H1 (cell line): Measurements from ENCODE around the gene POU3F2. TPM values are rescaled to one million over a fixed set of nuclear protein-coding genes. Genes with fewer than 3 reads are reported as not detected.

Source experiments
- CTCF ChIA-PET: fragments of 300-600 bp; sonication (Branson Sonifier 250); formaldehyde crosslinking; loops from one replicate; lab custom pipeline; 2021; ENCODE audit not compliant: partially characterized antibody; lab: Charles Lee
- POLR2A ChIA-PET: fragments of 300-600 bp; sonication (Branson Sonifier 250); formaldehyde crosslinking; loops from one replicate; lab custom pipeline; 2021; ENCODE audit warnings: inconsistent platforms; ENCODE audit not compliant: partially characterized antibody; lab: Charles Lee
- DNase-seq, 2 experiments: peaks; one replicate each; pipeline versions ENCODE4 v3.0.0 to v3.0.0-alpha.2; 2010 to 2022; ENCODE audit warnings: low spot score in 2 of 2, low read depth in 1 of 2, mixed read lengths in 1 of 2
- FAIRE-seq: peaks from 2 replicates; lab custom pipeline; 2011; peaks lifted over from hg19 to GRCh38; lab: Jason Lieb, UNC
- H2AFZ ChIP-seq: 2 replicates; pipeline ENCODE4 v1.8.1; 2012; ENCODE audit warnings: low read length, inconsistent platforms
- H2AK5ac ChIP-seq: 2 replicates; pipeline ENCODE4 v1.6.1; 2013; ENCODE audit warnings: low read depth, low read length
- H2BK120ac ChIP-seq: replicated peaks from 2 replicates; pipeline ENCODE3; 2013; ENCODE audit warnings: low read depth, low read length, inconsistent platforms
- H2BK12ac ChIP-seq: 2 replicates; pipeline ENCODE4 v1.6.1; 2013; ENCODE audit warnings: low read depth, low read length
- H2BK15ac ChIP-seq: 2 replicates; pipeline ENCODE4 v1.6.1; 2013; ENCODE audit warnings: low read length
- H2BK20ac ChIP-seq: 2 replicates; pipeline ENCODE4 v1.6.1; 2013; ENCODE audit warnings: low read length
- H2BK5ac ChIP-seq: 2 replicates; pipeline ENCODE4 v1.6.1; 2013; ENCODE audit warnings: low read depth, low read length
- H3K14ac ChIP-seq: 2 replicates; pipeline ENCODE4 v1.6.1; 2013; ENCODE audit warnings: inconsistent platforms; ENCODE audit not compliant: insufficient read length
- H3K18ac ChIP-seq: 2 replicates; pipeline ENCODE4 v1.6.1; 2013; ENCODE audit warnings: low read length; ENCODE audit errors: extremely low read depth
- H3K23ac ChIP-seq: 2 replicates; pipeline ENCODE4 v1.6.1; 2013; ENCODE audit warnings: inconsistent platforms; ENCODE audit not compliant: insufficient read length
- H3K23me2 ChIP-seq: 2 replicates; pipeline ENCODE4 v1.6.1; 2013; ENCODE audit warnings: low read depth, low read length
- H3K27ac ChIP-seq: 2 replicates; pipeline ENCODE4 v1.6.1; 2011; ENCODE audit warnings: low read depth, low read length, inconsistent platforms
- H3K27me3 ChIP-seq, 4 experiments: replicated peaks in 1 of 4; 1 replicate in 1 of 4; 2 replicates in 3 of 4; pipeline versions ENCODE4 v1.6.1 to v1.8.1; 2011 to 2013; ENCODE audit warnings: low read length in 3 of 4, mild to moderate bottlenecking in 3 of 4, inconsistent platforms in 2 of 4, mixed read lengths in 2 of 4, moderate library complexity in 1 of 4; ENCODE audit not compliant: control insufficient read depth in 3 of 4, insufficient read depth in 3 of 4; ENCODE audit errors: extremely low read depth in 1 of 4
- H3K36me3 ChIP-seq, 4 experiments: 2 replicates each; pipeline versions ENCODE4 v1.6.1 to v1.8.1; 2011 to 2013; ENCODE audit warnings: mild to moderate bottlenecking in 4 of 4, low read length in 3 of 4, moderate library complexity in 2 of 4, control low read depth in 1 of 4, inconsistent platforms in 1 of 4; ENCODE audit not compliant: insufficient read depth in 4 of 4, control insufficient read depth in 2 of 4
- H3K4ac ChIP-seq: replicated peaks from 2 replicates; pipeline ENCODE3; 2013; ENCODE audit warnings: low read length, low read depth, mixed read lengths, inconsistent platforms; ENCODE audit not compliant: insufficient read length
- H3K4me1 ChIP-seq, 4 experiments: replicated peaks in 1 of 4; 1 replicate in 1 of 4; 2 replicates in 3 of 4; pipeline versions ENCODE4 v1.6.1 to v1.8.1; 2011 to 2013; ENCODE audit warnings: low read length in 3 of 4, inconsistent platforms in 2 of 4, mixed read lengths in 1 of 4; ENCODE audit not compliant: insufficient read depth in 4 of 4, control insufficient read depth in 3 of 4
- H3K4me2 ChIP-seq, 2 experiments: 2 replicates each; pipeline versions ENCODE4 v1.6.1 to v1.8.1; 2011 to 2013; ENCODE audit warnings: low read depth in 2 of 2, low read length in 2 of 2, control low read depth in 1 of 2, inconsistent platforms in 1 of 2, mild to moderate bottlenecking in 1 of 2; ENCODE audit not compliant: insufficient read depth in 1 of 2
- H3K4me3 ChIP-seq, 4 experiments: fragments of 200-600, 300-600 bp in 1 of 4; sonication (generic), shearing (Covaris generic), sonication (Bioruptor Twin) in 1 of 4; 2 replicates each; pipeline versions ENCODE4 v1.5.1 to v1.8.1; 2011 to 2016; ENCODE audit warnings: low read length in 4 of 4, low read depth in 3 of 4, control low read depth in 2 of 4, inconsistent platforms in 2 of 4, mild to moderate bottlenecking in 2 of 4, mixed read lengths in 1 of 4, moderate library complexity in 1 of 4; ENCODE audit not compliant: insufficient read depth in 2 of 4; ENCODE audit errors: extremely low read depth in 1 of 4
- H3K56ac ChIP-seq: replicated peaks from 2 replicates; pipeline ENCODE3; 2013; ENCODE audit warnings: low read depth, mild to moderate bottlenecking, mixed read lengths, low read length, inconsistent platforms; ENCODE audit not compliant: insufficient read length
- H3K79me1 ChIP-seq: 2 replicates; pipeline ENCODE4 v1.6.1; 2013; ENCODE audit warnings: low read depth, low read length, control low read depth
- H3K79me2 ChIP-seq, 2 experiments: 2 replicates each; pipeline versions ENCODE4 v1.6.1 to v1.8.1; 2012 to 2013; ENCODE audit warnings: low read length in 2 of 2, mild to moderate bottlenecking in 2 of 2, inconsistent platforms in 1 of 2; ENCODE audit not compliant: insufficient read depth in 2 of 2, control insufficient read depth in 1 of 2
- H3K9ac ChIP-seq, 4 experiments: replicated peaks in 1 of 4; 1 replicate in 1 of 4; 2 replicates in 3 of 4; pipeline versions ENCODE4 v1.6.1 to v1.8.1; 2011 to 2013; ENCODE audit warnings: low read depth in 3 of 4, low read length in 3 of 4, control low read depth in 2 of 4, mild to moderate bottlenecking in 2 of 4, moderate library complexity in 2 of 4, inconsistent platforms in 1 of 4; ENCODE audit errors: extremely low read depth in 1 of 4
- H3K9me3 ChIP-seq, 2 experiments: 2 replicates each; pipeline versions ENCODE4 v1.6.1 to v1.8.1; 2012 to 2013; ENCODE audit warnings: mild to moderate bottlenecking in 2 of 2, moderate library complexity in 2 of 2, control low read depth in 1 of 2, inconsistent platforms in 1 of 2, low read depth in 1 of 2, low read length in 1 of 2, mixed read lengths in 1 of 2; ENCODE audit not compliant: insufficient read depth in 2 of 2
- H4K20me1 ChIP-seq, 2 experiments: replicated peaks in 1 of 2; 2 replicates each; pipeline versions ENCODE3 to v1.8.1; 2011 to 2013; ENCODE audit warnings: inconsistent platforms in 2 of 2, low read length in 2 of 2, mild to moderate bottlenecking in 1 of 2; ENCODE audit not compliant: insufficient read depth in 2 of 2, control insufficient read depth in 1 of 2
- H4K5ac ChIP-seq: 2 replicates; pipeline ENCODE4 v1.6.1; 2013; ENCODE audit warnings: low read length, low read depth, mixed read lengths, inconsistent platforms; ENCODE audit not compliant: insufficient read length
- H4K8ac ChIP-seq: 2 replicates; pipeline ENCODE4 v1.8.0; 2013; ENCODE audit warnings: mild to moderate bottlenecking, moderate library complexity, low read length, inconsistent platforms; ENCODE audit not compliant: insufficient read depth; ENCODE audit errors: extremely low read depth
- H4K91ac ChIP-seq: replicated peaks from 2 replicates; pipeline ENCODE3; 2013; ENCODE audit warnings: low read length, mixed read lengths, inconsistent platforms; ENCODE audit not compliant: insufficient read length
- BACH1 ChIP-seq: IDR thresholded peaks from 2 replicates; pipeline ENCODE4 v1.6.1; 2012; ENCODE audit warnings: low read length, improper control_type of control experiment
- GTF2F1 ChIP-seq: IDR thresholded peaks from 2 replicates; pipeline ENCODE4 v1.6.1; 2012; ENCODE audit warnings: low read depth, low read length, improper control_type of control experiment, borderline replicate concordance
- HDAC6 ChIP-seq: IDR thresholded peaks from one replicate; pipeline ENCODE4 v1.7.1; 2012; ENCODE audit warnings: low read depth, mild to moderate bottlenecking, inconsistent platforms, low read length, moderate library complexity
- JUN ChIP-seq: IDR thresholded peaks from 2 replicates; pipeline ENCODE4 v1.6.1; 2011; ENCODE audit warnings: low read depth, mild to moderate bottlenecking, improper control_type of control experiment, low read length
- KDM1A ChIP-seq: fragments of 200-600, 300-600 bp; sonication (generic); IDR thresholded peaks from 2 replicates; pipeline ENCODE4 v1.7.1; 2016; ENCODE audit warnings: mild to moderate bottlenecking, low read length, borderline replicate concordance
- RXRA ChIP-seq: IDR thresholded peaks from 2 replicates; pipeline ENCODE4 v1.6.1; 2011; ENCODE audit warnings: low read depth, mild to moderate bottlenecking, low read length, moderate library complexity; ENCODE audit not compliant: insufficient read depth
- SIN3A ChIP-seq, 2 experiments: IDR thresholded peaks in 1 of 2; conservative IDR thresholded peaks in 1 of 2; 2 replicates each; pipeline ENCODE4 v1.6.1; 2011 to 2012; ENCODE audit warnings: low read length in 2 of 2, improper control_type of control experiment in 1 of 2, low read depth in 1 of 2, mild to moderate bottlenecking in 1 of 2
- SP1 ChIP-seq: IDR thresholded peaks from 2 replicates; pipeline ENCODE4 v1.6.1; 2011; ENCODE audit warnings: low read depth, low read length
- SUZ12 ChIP-seq: fragments of 200-600 bp; sonication (generic); IDR thresholded peaks from 2 replicates; pipeline ENCODE4 v1.6.1; 2012; ENCODE audit warnings: mild to moderate bottlenecking, inconsistent platforms, low read length, moderate library complexity, mixed read lengths
- TEAD4 ChIP-seq: IDR thresholded peaks from 2 replicates; pipeline ENCODE4 v1.6.1; 2012; ENCODE audit warnings: low read depth, low read length, inconsistent platforms, mixed read lengths
- ZNF274 ChIP-seq: IDR thresholded peaks from 2 replicates; pipeline ENCODE4 v1.7.0; 2012; ENCODE audit warnings: low read length, borderline replicate concordance; ENCODE audit errors: extremely low read depth
- WGBS, 2 experiments: shearing (Covaris generic) in 1 of 2; methylation state at CpG; one replicate each; pipeline versions ENCODE4 v1.1.6 to v1.1.7; 2013 to 2015; ENCODE audit warnings: low lambda C conversion rate in 2 of 2, mixed read lengths in 2 of 2, inconsistent platforms in 1 of 2, low coverage in 1 of 2, missing lambda C conversion rate in 1 of 2; ENCODE audit not compliant: insufficient replicate concordance in 2 of 2, insufficient coverage in 1 of 2, insufficient read length in 1 of 2; ENCODE audit errors: extremely low coverage in 1 of 2, missing lambda C conversion rate in 1 of 2; 5-methylcytosine and 5-hydroxymethylcytosine counted together
- polyA plus RNA-seq, 7 experiments: library from polyadenylated mRNA; depleted of rRNA in 3 of 7; stranded (reverse) in 5 of 7; unstranded in 2 of 7; fragments of >200 nt in 5 of 7; fragments of 200-250 nt in 2 of 7; gene quantifications; 1 replicate in 5 of 7; 2 replicates in 1 of 7; 4 replicates in 1 of 7; pipeline versions ENCODE4 v1.2.1 to v1.2.3, GENCODE V29; 2011 to 2013; ENCODE audit warnings: missing spikeins in 2 of 7, mixed read lengths in 2 of 7
- total RNA-seq: library from RNA; stranded (reverse); fragmentation: NEBNext Ultra II Directional; extraction: Animal tissue kit (Norgen Biotek cat#: 25700); gene quantifications from 2 replicates; pipeline ENCODE4 v1.2.1, GENCODE V29; 2021
- TF ChIP-seq, protein P1 (sequence below): IDR thresholded peaks from 2 replicates; pipeline ENCODE4 v1.6.1; 2011; ENCODE audit warnings: low read length, improper control_type of control experiment

Gene POU3F2
- total and polyA plus RNA-seq, 2 of the 8 experiments (the other 6 are each of a cell fraction or from before 2014, with no cell fraction given): 0.09 to 0.35 TPM

DNA sequence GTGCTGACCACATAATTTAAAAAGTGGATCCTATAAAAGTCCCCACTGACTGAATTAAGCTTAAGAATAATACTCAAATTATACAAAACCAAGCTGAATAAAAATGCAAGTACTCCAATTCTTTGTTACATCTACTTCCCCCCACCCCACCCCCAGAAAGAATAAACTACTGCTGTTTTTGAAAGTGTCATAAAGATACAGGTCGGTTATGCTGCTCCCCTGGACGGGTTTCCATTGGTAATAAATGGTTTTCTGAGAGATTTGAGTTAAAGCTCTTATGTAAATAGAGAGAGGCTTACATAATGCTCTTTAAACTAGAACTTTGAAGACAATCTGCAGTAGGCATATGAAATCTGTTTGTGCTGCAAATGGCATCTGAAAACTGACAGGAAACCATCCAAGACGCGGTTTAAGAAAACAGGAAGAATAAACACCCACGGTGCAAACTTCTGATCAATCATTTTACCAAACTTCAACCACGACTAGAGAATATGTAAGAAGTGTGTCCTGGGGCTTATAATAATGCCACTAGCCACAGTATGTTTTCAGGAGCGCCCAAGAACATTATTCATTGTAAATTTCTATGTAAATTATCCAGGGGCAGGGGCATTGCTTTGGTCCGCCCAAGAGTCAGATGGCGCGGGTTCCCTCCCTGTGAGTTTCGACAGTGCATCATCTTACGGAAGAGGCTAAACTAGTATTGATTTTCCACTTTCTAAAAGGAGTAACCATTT is 10.8 kb upstream of the POU3F2 start:
- Histone ChIP-seq H2BK12ac (no peak overlapping the region), H4K8ac (no peak overlapping the region), H3K18ac (no peak overlapping the region), H3K14ac (no peak overlapping the region), H4K5ac (no peak overlapping the region), H2BK5ac (no peak overlapping the region), H4K20me1 (peaks cover 0 to 7% of the 10 kb centered on the region in 2 experiments), H3K4ac (no peak overlapping the region), H3K27me3 (peaks cover 29 to 64% (median 48%) of the 10 kb centered on the region in 4 experiments), H3K79me1 (no peaks in the 10 kb centered on the region), H2AK5ac (no peak overlapping the region), H2BK120ac (no peak overlapping the region), H3K56ac (no peak overlapping the region), H3K79me2 (no peaks in the 10 kb centered on the region), H2BK15ac (no peak overlapping the region), H3K27ac (no peak overlapping the region), H3K23ac (no peak overlapping the region), H4K91ac (no peak overlapping the region), H3K4me3 (peak overlapping the region; percentile 63 to 76 (median 70); a peak in 7 of 8 replicates), H3K9ac (no peak overlapping the region), H3K4me1 (peaks cover 2 to 10% (median 6%) of the 10 kb centered on the region in 4 experiments), H3K23me2 (peaks cover 14% of the 10 kb centered on the region), H2BK20ac (no peak overlapping the region), H3K36me3 (no peaks in the 10 kb centered on the region), H3K9me3 (no peaks in the 10 kb centered on the region), H3K4me2 (peak overlapping the region; percentile 92 to 93), H2AFZ (peak overlapping the region; percentile 36)
- CTCF ChIA-PET: interaction anchor here (0.7 to 1.3 kb wide), 6 partner anchors 8 to 63 kb away, joined by 3 to 5 read pairs (median 4); partner anchors contain the start of gene POU3F2
- no peak for FAIRE-seq
- POLR2A ChIA-PET: no interaction called here
- DNase-seq: no peak
- WGBS, 2 experiments: 4% methylated on average over 12 of the region's 12 CpGs; no CpG with 5 or more reads in 1 of the 2 experiments
- TF ChIP-seq HDAC6 (no peak), RXRA (no peak), JUN (no peak), GTF2F1 (no peak), TEAD4 (no peak), SP1 (no peak), ZNF274 (no peak), KDM1A (no peak), SUZ12 (no peak), BACH1 (no peak), SIN3A (conservative IDR thresholded peaks at IDR 0.05 in 1 of 2, IDR thresholded peaks at IDR 0.05 in 1 of 2; ENCODE audit: low read depth in 1 of 2, low read length in 2 of 2) (no peak)
- TF ChIP-seq, protein P1, sequence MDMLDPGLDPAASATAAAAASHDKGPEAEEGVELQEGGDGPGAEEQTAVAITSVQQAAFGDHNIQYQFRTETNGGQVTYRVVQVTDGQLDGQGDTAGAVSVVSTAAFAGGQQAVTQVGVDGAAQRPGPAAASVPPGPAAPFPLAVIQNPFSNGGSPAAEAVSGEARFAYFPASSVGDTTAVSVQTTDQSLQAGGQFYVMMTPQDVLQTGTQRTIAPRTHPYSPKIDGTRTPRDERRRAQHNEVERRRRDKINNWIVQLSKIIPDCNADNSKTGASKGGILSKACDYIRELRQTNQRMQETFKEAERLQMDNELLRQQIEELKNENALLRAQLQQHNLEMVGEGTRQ: no peak
